Stimulated activated CD8-positive, alpha-beta memory T cell treated with anti-CD3 and anti-CD28 coated beads, Interleukin-7, amount 100 ng/mL, for 4 hours (primary cell): ENCODE measurements around the gene PLA2G4E.

ENCODE experiments used
- DNase-seq, 2 donors: peaks; one replicate each; pipeline ENCODE4 v3.0.0-alpha.2; 2020; ENCODE audit warnings: low read depth in 2 of 2

Gene PLA2G4E

GRCh38 chr15:41955807-41956525 lies 64.9 kb downstream of the PLA2G4E start:
- DNase-seq, result no peak

- no peak for DNase-seq
Measured at GRCh38 chr15:41955100-41955499, 65.7 kb downstream of the PLA2G4E start.

DNA sequence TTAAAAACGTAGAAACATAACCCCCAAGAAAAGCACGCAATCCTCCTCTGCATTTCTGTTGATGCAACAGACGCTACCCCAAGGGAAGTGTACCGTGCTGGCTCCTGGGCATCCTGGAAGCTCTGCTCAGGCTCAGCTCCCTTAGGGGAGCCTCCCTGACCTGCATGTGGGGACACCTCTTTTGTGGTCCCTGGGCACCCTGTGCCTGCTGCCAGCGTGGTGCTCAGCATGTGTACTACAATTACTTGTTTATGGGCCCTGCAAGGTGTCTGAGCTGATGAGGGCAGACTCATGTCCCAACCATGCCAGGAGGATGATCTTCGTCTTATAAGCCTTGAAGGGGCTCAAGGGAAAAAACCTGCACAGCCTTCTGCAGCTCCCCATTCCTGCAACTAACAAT lies 66.8 kb downstream of the PLA2G4E start:
- no peak for DNase-seq

GRCh38 chr15:41952013-41952563 lies 68.8 kb downstream of the PLA2G4E start:
- DNase-seq, result no peak

DNA sequence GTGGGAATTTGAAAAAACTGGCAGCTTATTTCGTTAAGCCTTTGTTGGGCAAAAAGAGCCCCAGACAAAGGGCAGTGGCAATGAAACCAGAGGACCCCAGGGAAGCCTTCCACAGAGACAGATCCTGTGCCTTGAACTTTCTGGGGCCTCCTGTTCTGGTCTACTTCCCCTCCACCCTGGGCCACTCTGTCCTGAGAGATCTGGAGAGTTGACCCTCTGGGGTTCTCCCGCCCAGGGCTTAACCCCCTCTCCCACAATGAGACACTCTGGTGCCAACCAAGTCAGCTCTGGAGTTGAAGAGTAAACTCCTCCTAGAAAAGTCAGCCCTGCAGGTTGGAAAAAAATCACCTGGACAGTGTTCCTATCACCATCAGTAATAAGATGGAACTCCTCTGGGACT lies 69.3 kb downstream of the PLA2G4E start:
- DNase-seq, result no peak

DNA sequence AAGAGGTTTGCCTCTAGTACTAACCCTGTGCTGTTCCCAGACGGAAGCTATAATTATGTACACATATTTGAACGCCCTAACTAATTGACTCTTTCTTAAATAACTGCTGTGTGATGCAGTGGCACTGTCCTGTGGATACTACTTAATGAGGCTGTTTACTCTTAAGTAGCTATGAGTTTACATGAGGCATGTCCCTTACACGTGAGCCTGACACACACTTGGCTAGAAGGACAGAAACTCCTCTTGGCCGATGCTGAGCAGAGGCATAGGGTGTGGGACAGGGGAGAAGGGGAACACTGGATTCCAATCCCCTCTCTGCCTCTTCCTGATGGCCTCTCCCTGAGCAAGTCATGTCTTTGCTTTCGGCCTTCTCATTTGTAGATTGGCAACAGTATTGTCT lies 70.4 kb downstream of the PLA2G4E start:
- DNase-seq, result no peak

DNA sequence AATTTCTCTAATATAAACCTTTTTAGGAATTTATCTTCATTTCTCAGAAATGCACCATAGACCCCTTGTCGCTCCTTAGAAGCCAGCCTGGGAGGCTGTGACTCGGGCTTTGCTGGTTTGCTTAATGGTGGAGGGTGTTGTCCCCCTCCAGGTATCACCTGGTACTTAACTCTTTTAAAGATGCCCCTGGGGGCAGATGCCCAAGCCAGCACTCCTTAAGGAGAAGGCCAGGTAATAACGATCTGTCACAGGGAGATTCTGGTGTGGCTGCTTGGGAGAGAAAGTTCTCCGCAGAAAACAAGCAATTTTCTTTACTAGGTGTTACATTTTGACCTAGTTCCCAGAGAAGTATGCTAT lies 70.7 kb downstream of the PLA2G4E start:
- no peak for DNase-seq

- no peak for DNase-seq
Measured at GRCh38 chr15:41949401-41950126, 71.3 kb downstream of the PLA2G4E start.

GRCh38 chr15:41948490-41948889 lies 72.4 kb downstream of the PLA2G4E start:
- no peak for DNase-seq

DNA sequence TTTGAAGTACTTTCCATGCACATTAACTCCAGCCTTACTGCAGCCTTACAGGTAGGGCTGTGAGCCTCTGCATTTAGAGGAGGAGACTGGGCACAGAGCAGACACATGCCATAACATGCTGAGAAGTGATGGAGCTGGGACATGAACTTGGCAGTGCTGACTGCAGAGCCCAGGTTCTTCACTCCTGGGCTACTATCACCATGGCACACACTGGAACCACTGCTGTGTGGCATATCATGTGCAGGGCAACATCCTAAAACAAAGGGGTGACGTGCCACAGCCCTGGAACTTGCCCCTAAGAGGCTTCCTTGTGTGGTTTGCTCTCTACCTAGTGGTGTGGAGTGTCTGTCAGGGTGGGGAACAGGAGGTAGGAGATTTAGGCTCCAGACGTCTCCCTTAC lies 73.9 kb downstream of the PLA2G4E start:
- DNase-seq, result no peak

GRCh38 chr15:41945731-41946130 lies 75.1 kb downstream of the PLA2G4E start:
- DNase-seq, result no peak

DNA sequence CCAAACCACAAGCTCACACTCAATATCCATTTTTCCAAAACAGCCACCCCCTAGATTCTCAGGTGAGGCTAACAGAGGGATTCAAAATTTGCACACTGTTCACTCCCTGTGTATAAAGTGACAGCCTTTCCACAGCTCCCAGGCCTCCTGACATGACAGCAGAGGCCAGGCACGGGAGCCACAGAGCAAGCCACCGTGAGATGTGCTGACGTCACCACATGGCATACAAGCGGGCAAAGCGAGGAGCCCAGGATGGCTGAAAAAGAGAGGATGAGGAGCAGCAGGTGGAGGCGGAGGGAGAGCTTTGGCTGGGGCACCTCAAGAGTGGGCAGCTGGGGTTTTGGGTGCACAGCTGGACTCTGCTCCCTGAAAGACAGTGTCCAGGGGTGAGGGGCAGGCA lies 75.6 kb downstream of the PLA2G4E start:
- no peak for DNase-seq

DNA sequence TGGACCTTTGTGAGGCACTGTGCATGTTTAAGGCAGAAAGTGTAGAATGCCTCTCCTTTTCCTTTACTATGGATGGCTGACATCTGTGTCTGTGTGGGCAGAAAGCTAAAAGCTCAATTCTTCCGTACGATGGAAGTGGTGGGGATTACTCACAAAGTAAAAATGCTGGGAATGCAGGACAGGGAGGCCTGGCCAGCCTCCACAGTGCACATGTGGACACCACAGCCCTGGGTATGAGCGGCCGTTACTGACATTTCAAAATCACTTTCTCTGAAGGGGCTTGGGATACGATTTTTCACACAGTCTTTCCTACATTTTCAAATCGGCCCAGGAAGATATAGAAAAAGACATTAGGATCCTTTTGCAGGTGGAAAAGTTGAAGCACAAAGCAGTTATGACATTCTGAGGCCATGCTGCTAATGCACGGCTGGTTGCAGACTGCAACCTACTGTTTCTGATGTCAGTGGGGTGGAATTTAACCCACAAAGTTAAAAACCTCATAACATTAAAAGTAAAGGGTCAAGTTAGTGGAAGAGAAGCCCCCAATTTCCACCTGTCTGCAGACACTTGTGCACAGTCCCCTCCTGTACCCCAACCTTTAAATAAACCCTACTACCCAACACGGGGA lies 76.4 kb downstream of the PLA2G4E start:
- DNase-seq, result no peak

- DNase-seq, result no peak
Measured at GRCh38 chr15:41943543-41944312, 77.1 kb downstream of the PLA2G4E start.

DNA sequence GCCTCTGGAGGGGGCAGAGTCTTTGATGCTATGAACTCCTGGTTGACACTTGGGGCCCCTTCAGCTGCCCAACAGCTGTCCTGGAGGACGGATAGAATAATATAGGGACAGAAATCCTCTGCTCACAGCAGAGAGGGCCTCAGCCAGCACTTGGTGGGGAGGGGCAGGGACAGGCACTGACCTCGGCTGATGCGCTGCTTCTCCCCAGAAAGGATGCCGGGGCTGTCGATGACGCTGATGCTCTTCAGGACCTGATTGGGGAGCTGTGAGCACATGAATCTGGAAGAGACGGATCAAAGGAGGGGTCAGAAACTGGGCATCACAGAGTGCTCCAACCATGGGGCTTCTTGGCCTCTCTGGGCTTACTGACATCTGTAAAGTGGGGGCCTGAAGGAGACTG lies 78.0 kb downstream of the PLA2G4E start:
- DNase-seq, result no peak

DNA sequence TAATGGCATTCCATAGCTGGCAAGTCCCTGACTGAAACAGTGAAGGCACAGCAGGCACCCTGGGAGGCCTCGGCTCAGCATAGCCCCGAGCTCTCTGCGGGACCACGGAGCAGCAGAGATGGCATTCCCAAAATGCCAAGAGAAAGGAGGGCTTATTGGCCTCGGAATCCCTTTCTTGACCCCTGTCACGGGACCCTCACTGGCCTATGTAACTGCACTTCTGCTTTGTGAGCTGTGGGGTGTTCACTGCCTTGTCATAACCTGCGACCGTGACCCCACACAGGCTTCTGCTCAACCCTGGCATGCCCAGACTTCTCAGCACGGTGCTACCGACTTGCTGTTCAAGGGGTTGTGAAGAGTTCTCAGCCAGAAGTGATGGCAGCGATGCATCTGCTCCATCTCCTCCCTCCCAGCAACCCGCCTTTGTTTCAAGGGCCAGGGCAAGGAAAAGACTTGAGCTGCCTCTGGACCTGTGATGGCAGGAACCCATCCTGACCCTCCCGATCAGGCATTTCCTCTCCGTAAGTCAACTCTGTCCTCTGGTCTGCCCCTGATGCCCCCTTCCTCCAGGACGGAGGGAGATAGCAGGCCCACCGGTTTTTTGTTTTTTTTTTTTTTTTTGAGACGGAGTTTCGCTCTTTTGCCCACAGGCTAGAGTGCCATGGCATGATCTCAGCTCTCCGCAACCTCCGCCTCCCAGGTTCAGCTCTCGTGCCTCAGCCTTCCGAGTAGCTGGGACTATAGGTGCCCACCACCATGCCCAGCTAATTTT lies 79.0 kb downstream of the PLA2G4E start:
- no peak for DNase-seq

DNA sequence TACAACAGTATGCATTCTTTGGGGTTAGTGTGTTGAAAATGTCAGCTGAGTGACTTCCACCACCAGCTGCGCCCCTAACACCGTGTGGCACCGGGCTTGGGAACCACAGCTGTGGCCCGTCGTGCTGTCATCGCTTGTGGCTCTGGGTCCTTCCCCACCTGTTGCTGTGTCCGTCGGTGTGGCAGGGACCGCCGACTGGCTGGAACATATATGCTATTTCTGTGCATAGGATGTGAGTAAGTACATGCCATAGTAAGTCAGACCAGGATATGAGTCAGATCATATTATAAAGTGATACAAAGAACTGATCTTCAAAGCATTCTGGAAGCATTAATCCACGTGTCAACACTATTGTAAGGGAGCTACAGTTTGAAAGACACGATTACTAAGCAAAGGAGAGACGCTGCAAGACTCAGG lies 80.4 kb downstream of the PLA2G4E start:
- peak; percentile 6 to 58 for DNase-seq

- DNase-seq, result no peak
Measured at GRCh38 chr15:41939986-41940385, 80.9 kb downstream of the PLA2G4E start.

GRCh38 chr15:41937568-41937923 lies 83.3 kb downstream of the PLA2G4E start:
- DNase-seq, result no peak

DNA sequence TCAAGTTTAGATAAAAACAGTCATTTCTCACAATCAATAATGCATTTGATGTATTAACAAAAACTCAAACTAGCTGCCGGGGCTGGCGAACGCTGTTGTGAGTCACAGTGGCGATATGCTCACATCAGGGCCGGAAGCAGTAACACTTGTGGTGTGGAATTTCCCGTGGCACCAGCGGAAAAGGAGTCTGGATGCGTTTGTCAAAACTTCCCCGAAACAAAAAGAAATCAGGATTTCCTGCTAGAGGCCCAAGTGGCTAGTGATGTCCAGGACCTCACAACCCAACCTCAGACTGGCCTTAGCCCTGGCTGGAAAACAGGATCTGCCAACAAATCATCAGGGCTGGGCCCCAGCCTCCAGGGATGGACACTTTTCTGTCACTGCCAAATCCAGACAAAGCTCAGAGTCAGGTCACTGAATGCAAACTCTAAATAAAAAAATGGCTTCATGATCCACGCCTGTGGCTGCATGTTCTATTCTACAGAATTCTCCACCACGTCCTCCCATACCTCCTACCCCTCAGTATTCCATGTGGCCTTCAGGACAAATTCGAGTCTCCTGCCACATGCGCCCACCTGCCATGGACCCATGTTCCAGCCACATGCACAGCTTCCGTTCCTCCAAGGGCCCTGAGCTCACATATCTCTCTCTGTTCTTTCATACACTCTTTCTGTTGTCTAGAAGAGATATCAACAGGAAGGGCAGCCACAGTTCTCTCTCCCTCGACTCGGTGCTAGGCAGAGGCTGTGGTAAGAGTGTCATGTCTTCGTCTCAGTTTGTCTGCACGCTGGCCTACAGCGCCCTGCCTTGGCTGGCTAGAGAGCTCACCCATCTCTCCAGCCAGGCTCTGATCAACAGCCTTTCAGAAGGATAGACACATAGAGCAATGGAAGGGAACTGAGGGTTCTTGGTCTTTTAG lies 83.9 kb downstream of the PLA2G4E start:
- DNase-seq, result peak; percentile 69 to 71
